ENCODE data around the gene SDK1.

The SDK1 gene

DNA sequence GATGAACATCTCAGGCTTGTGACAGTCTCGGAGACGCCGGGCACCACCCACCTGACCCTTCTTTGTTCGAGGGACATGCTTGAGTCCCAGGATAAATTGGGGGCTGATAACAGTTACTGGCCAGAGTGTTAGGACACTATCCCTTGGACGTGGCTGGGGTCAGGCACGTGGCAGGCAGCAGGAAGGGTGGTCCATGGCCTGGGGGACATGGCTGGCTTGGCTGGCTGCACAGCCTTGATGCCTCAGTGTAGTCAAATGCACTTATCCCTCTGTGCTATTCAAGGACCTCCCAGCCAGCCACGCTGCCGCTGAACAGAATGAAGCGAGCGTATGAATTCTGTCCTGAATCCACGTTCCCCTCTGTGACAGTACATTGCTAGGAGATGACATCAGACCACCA is 719.0 kb downstream of the SDK1 start:
- TF ChIP-seq, protein P1, sequence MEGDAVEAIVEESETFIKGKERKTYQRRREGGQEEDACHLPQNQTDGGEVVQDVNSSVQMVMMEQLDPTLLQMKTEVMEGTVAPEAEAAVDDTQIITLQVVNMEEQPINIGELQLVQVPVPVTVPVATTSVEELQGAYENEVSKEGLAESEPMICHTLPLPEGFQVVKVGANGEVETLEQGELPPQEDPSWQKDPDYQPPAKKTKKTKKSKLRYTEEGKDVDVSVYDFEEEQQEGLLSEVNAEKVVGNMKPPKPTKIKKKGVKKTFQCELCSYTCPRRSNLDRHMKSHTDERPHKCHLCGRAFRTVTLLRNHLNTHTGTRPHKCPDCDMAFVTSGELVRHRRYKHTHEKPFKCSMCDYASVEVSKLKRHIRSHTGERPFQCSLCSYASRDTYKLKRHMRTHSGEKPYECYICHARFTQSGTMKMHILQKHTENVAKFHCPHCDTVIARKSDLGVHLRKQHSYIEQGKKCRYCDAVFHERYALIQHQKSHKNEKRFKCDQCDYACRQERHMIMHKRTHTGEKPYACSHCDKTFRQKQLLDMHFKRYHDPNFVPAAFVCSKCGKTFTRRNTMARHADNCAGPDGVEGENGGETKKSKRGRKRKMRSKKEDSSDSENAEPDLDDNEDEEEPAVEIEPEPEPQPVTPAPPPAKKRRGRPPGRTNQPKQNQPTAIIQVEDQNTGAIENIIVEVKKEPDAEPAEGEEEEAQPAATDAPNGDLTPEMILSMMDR (IDR thresholded peaks at IDR 0.05; ENCODE audit: control insufficient read depth, extremely low read depth, insufficient read depth), result no peak
- DNase-seq (ENCODE audit: low read depth), result no peak
- H3K4me3 ChIP-seq (ENCODE audit: low read depth, low read length), result no peak overlapping the region

DNA sequence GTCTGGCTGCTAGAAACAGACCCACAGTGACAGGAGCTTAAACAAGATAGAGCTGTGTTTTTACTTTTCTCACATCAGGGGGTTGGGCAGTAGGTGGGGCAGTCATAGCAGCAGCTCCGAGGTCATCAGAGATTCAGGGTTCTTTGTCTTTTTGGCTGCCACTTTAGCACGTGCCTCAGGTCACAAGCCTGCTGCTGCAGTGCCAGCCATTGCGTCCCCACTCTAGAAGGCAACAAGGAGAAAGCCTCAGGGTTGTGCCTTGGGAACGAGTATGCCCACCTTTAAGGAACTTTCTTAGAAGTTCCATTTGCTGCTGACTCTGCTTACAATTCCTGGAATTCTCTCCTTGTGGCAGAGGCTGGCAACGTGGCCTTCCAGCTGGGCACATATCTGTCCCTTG is 720.4 kb downstream of the SDK1 start:
- no peak for DNase-seq (ENCODE audit: low read depth)
- no peak overlapping the region for H3K4me3 ChIP-seq (ENCODE audit: low read depth, low read length)
- TF ChIP-seq, protein P1 (IDR thresholded peaks at IDR 0.05; ENCODE audit: control insufficient read depth, extremely low read depth, insufficient read depth), result no peak

DNA sequence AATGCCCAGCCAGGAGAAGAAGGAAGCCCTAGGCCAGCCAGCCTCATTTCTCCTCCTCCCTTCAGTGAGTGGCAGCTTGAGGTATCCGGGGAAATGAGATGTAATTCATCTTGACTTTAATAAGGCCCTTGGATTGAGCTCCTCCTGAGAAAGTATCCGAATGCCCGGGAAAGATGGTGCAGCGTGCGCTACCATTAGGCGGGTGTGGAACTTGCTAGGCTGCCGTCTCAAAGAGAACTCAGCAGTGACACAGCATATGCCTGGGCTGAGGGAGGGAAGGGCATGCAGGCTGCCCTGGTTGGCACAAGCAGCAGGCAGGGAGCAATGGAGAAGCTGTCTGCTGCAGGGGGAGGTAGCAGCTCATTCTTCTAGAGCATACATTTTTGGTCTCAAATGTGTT is 721.2 kb downstream of the SDK1 start:
- H3K4me3 ChIP-seq (ENCODE audit: low read depth, low read length), result no peak overlapping the region
- TF ChIP-seq, protein P1 (IDR thresholded peaks at IDR 0.05; ENCODE audit: control insufficient read depth, extremely low read depth, insufficient read depth), result no peak
- no peak for DNase-seq (ENCODE audit: low read depth)

DNA sequence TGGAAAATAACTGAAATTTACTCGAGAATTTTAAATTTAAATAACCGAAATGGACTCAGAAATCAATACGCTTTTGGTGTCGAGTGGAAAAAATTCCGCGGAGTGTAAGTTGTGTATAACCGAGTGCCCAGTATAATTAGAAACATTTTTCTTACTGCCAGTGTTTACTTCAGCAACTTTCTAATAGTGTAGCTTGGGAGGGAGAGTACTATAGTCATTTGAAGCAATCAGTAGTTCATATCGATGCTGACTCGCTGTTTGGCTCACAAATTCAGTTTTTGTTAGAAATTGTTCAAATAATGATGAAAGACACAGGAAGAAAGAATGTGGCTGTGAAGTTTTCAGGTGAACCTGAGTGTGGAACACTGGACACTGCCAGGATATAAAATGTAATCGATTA is 722.5 kb downstream of the SDK1 start:
- no peak for DNase-seq (ENCODE audit: low read depth)
- no peak overlapping the region for H3K4me3 ChIP-seq (ENCODE audit: low read depth, low read length)
- TF ChIP-seq, protein P1 (IDR thresholded peaks at IDR 0.05; ENCODE audit: control insufficient read depth, extremely low read depth, insufficient read depth), result no peak

GRCh38 chr7:4024133-4024532 is 723.1 kb downstream of the SDK1 start:
- H3K4me3 ChIP-seq (ENCODE audit: low read depth, low read length), result no peak overlapping the region
- TF ChIP-seq, protein P1 (IDR thresholded peaks at IDR 0.05; ENCODE audit: control insufficient read depth, extremely low read depth, insufficient read depth), result no peak
- DNase-seq (ENCODE audit: low read depth), result no peak

GRCh38 chr7:4024806-4025205 is 723.8 kb downstream of the SDK1 start:
- H3K4me3 ChIP-seq (ENCODE audit: low read depth, low read length), result no peak overlapping the region
- no peak for DNase-seq (ENCODE audit: low read depth)
- TF ChIP-seq, protein P1 (IDR thresholded peaks at IDR 0.05; ENCODE audit: control insufficient read depth, extremely low read depth, insufficient read depth), result no peak

DNA sequence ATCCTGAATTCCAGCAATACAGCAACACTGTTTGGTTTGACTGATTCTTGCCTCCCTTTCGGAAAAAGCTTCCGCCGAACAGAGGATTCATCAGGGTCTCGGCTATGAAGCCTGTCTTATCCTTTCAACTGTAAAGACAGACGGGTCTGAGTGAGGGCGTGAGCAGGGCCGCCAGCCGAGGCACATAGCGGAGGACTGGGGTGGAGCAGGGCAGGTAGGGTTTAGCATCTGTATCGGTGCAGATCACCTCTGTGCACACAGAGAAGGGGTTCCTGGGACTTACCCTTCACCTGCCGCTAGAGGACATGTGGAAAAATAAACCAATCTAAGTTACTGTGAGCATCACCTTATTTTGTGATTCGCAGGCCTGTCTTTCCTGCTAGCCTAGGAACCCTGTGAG is 724.2 kb downstream of the SDK1 start:
- H3K4me3 ChIP-seq (ENCODE audit: low read depth, low read length), result no peak overlapping the region
- no peak for DNase-seq (ENCODE audit: low read depth)
- TF ChIP-seq, protein P1 (IDR thresholded peaks at IDR 0.05; ENCODE audit: control insufficient read depth, extremely low read depth, insufficient read depth), result no peak
